GM12891 (cell line): Measurements from ENCODE around the gene MET.
A peak's percentile ranks its signal among the peaks of the same experiment; 100 is the strongest.

Source experiments
- DNase-seq: peaks from one replicate; pipeline ENCODE4 v3.0.0; 2011; ENCODE audit warnings: low spot score; ENCODE audit not compliant: insufficient read length
- FAIRE-seq: peaks from 2 replicates; lab custom pipeline; 2011; peaks lifted over from hg19 to GRCh38; lab: Jason Lieb, UNC
- PAX5 ChIP-seq: IDR thresholded peaks from 2 replicates; pipeline ENCODE4 v1.6.1; 2011; ENCODE audit warnings: low read length, moderate library complexity, mild to moderate bottlenecking; ENCODE audit not compliant: insufficient read depth, severe bottlenecking
- POLR2A ChIP-seq: IDR thresholded peaks from 2 replicates; pipeline ENCODE4 v1.6.1; 2011; ENCODE audit warnings: low read depth, low read length, control low read depth
- POLR2AphosphoS5 ChIP-seq: IDR thresholded peaks from 2 replicates; pipeline ENCODE4 v1.6.1; 2011; ENCODE audit warnings: low read depth, low read length, control low read depth
- POU2F2 ChIP-seq: IDR thresholded peaks from 2 replicates; pipeline ENCODE4 v1.6.1; 2011; ENCODE audit warnings: low read depth, mild to moderate bottlenecking, control low read depth, low read length, moderate library complexity
- SPI1 ChIP-seq: IDR thresholded peaks from 2 replicates; pipeline ENCODE4 v1.6.1; 2011; ENCODE audit warnings: low read depth, low read length, control low read depth
- TAF1 ChIP-seq: IDR thresholded peaks from 2 replicates; pipeline ENCODE4 v1.6.1; 2011; ENCODE audit warnings: low read depth, low read length, control low read depth

MET gene

DNA sequence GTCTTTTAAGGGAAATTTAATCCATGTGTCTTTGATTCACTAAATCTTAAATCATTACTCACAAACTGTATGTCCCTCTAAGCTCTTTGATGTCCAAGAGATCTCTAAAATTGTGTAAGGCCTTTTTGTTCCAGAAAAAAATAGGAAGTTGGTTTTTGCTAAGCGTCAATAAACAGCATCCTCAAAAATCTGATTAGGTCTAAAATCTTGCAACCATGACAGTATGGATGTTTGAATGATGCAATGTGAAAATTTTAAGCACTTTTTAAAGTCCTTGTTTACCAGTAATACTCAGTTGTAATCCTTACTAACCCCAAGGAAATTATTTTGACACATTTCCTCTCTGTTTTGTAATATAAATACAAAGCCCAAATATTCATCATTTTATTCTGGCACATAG, 6.8 kb downstream of the MET start:
- DNase-seq = no peak

DNA sequence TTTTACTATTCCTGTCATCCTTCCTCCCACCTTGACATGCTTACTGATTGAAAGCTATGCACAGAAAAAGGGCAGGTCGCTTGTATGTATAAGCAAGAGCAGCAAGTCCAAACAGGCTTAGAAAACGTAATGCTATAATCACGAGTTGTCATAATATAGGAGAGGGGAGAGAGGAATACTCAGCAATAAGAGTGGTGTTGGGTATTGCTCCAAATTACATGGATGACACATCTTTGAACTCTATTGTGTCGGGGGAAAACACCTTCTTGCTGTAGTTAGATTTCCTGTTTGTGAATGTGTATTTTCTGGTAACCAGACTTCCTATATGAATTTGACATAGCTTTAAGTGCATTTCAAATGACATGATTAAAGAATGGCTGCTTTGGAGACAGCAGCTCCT, 7.5 kb downstream of the MET start:
- TF ChIP-seq POLR2A (no peak), POLR2AphosphoS5 (no peak), POU2F2 (no peak), TAF1 (no peak), PAX5 (no peak), SPI1 (no peak)
- no peak for FAIRE-seq
- no peak for DNase-seq

More for the DNA sequence above, 6.8 kb downstream of the MET start:
- no peak for FAIRE-seq
- TF ChIP-seq PAX5 = no peak
- no peak for TF ChIP-seq SPI1
- no peak for TF ChIP-seq POLR2A
- TF ChIP-seq POU2F2 = no peak
- TF ChIP-seq TAF1 = no peak
- TF ChIP-seq POLR2AphosphoS5 = no peak

DNA sequence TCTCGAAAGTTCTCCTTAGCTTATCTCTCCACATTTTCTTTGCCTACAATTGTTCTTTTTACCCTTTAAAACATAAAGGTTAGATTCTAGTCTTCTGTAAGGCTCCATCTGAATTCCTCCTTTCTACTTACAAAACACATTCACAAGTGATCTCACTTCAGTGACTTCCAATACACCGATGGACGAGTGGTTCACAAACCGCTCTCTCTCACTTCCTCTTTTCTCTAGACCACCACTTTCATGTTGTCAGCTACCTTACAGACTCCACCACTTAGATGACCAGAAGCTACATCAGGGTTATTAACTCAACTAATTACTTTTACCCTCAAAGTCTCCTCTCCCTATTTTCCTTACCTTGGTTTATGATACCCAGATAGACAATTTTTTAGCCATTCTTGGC, 11.8 kb downstream of the MET start:
- peak; percentile 72 for FAIRE-seq
- DNase-seq = peak; percentile 30
- TF ChIP-seq SPI1 (peak; percentile 100), POU2F2 (no peak), POLR2A (no peak), TAF1 (no peak), PAX5 (peak; percentile 84)

DNA sequence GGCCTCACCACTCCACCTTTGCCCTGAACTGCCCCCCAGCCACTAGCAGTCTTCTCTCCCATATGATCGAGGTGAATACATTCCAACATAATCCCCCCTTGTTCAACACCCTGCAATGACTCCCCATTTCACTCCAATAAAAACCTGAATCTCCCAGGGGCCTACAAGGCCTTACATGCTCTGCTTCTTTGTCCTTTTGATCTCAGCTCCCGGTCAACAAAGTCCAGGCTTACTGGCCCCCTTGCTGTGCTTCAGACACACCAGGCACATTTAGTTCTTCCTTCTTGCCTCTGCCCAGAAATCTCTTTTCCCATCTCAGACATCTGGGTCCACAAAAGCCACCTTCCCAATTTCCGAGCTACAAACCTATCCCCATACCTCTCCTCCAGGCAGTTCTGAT, 14.0 kb downstream of the MET start:
- DNase-seq (no peak), FAIRE-seq (no peak)
- TF ChIP-seq TAF1 (no peak), POU2F2 (no peak), POLR2AphosphoS5 (no peak), PAX5 (no peak), SPI1 (no peak), POLR2A (no peak)

DNA sequence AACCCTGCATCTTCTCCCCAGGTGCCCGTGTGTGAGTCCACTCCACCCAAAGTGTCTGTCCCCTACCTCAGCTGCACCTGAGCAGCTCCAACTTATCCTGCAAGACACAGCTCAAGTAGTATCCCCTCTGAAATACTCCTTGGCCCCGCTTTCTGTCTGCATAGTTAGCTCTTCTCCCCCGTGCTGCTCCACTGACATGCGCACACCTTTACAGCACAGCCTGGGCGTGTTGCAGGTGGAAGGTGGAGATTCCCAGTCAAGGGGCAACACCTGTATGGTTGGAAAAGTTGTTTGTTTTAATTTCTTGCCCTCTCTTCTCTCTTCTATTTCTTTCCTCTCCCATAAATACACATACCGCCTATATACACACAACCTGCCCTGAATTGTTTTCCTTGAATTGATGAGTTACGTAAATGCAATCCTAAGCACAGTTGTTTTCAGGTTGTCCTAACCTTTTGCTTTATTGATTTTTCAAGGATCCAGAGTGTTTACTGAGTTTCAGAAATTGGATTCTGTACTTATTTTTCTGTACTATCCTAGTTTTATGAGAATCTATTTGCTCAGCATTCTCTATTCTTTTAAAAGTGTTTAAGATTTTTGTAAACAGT, 14.9 kb downstream of the MET start:
- no peak for DNase-seq
- FAIRE-seq = no peak
- no peak for TF ChIP-seq PAX5
- no peak for TF ChIP-seq POU2F2
- TF ChIP-seq POLR2A = no peak
- no peak for TF ChIP-seq POLR2AphosphoS5
- TF ChIP-seq SPI1 = no peak
- TF ChIP-seq TAF1 = no peak

DNA sequence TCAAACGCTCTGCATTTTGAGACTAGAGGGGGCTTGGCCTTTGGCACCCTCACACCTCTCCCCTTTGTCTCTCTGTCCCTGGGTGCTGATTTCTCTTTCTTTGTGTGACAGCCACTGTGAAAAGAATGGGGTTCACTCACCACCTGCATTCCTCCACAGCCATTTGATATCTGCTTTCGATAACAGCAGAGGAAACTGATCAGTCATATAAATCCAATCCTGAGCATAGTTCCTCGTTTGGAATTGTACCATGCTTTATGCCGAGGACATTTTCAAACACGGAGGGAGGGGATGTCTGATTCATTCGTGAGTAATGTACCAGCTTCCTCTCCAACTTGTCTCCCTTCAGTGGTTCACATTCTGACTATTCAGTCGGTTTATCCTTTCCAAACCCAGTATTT, 15.8 kb downstream of the MET start:
- TF ChIP-seq SPI1 = no peak
- TF ChIP-seq POLR2AphosphoS5 = no peak
- TF ChIP-seq POU2F2 = no peak
- no peak for TF ChIP-seq PAX5
- TF ChIP-seq TAF1 = no peak
- no peak for TF ChIP-seq POLR2A
- DNase-seq (no peak), FAIRE-seq (no peak)

DNA sequence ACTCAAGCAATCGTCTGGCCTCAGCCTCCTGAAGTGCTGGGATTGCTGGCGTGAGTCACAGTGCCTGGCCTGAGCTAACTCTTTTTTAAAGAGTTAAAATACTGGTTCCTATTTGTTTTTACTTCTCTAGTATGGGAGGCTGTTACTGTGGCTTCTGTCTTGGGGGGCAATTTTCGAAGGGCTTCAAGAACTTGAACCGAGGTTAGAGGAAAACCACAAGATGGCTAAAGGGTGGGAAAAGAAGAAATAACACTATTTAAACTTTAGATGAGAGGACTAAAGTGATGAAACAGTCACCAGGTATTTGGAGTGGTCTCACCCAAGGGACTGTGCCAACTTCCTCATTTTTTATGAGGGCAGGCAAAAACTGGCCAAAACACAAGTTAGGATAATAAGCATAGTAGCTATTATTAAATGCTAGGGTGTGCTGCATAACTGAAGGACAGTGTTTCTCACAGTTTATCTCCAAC, 17.8 kb downstream of the MET start:
- TF ChIP-seq SPI1 (0 out of 2 replicates have a peak, but pooled peaks have one; percentile 3), TAF1 (no peak)
- no peak for FAIRE-seq
- DNase-seq = no peak

DNA sequence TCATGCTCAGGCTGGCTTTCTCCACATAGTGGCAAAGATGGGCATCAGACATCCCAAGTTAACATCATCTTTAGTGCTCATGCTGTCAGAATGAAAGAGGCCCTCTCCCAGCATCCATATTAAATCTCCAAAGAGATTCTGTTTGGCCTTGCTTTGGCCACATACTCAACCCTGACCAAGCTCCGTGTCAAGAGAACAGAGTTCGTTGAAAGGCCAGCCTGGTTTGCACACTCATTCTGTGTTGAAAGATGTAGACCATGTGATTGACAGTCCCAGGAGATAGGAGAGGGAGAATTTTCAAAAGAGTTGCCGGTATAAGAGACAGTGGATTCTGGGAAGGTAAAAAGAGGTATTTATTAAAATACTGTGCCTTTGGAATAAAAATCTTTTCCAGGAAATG, 19.7 kb downstream of the MET start:
- TF ChIP-seq POU2F2 (no peak), TAF1 (no peak), PAX5 (no peak), SPI1 (no peak), POLR2A (no peak), POLR2AphosphoS5 (no peak)
- DNase-seq = no peak
- FAIRE-seq = no peak

DNA sequence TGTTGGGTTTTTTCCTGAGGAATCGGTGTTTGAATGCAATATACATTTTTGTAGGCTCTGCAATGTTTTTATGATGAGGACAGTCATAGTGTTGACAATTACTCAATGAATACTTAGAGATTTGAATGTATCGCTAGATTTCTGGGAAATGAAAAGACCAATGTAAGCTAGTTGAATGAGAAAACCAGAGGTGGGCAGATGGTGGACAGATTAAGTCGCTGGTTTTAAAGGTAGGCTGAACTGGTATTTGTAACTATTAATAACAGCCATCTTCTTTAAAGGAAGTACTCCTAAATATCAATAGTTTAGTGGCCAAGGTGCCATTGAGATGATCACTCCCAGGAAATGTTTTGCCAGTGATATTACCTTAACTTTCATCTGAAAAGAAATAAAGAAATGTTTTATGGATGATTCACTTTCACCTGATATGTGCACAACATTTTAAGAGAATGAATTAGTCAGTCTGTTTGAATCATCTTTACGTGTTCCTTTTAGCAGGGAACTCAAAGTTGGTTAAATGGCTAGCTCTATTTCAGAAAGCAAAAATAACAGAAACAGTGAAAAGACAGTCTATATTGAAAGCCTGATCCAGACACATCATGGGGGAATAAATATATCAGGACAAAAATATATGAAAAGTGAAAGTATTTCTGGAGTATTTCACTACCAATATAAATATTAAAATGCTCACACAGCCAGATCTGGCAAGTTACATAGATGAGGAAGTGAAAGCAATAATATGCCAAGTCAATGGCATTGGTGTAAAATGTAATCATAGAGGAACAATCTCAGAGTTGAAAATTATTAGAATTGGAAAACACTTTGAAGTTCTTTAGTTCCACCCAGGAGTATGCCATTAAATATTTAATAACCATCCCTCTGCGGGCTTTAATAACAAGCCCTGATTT, 20.7 kb downstream of the MET start:
- no peak for DNase-seq
- TF ChIP-seq SPI1 = peak; percentile 66
- TF ChIP-seq POLR2AphosphoS5 = no peak
- FAIRE-seq = no peak
